HG02759 (cell line): Measurements from ENCODE around the gene GGTA1.
"Not testable (repeated sequence)": the region's sequence is repeated elsewhere in the genome, so short reads cannot be mapped to it uniquely, and the experiment has no call there.

Experiments
- ATAC-seq: cut with Tn5 transposase; IDR thresholded peaks from one replicate; pipeline ENCODE4 v1.9.1; 2021; ENCODE audit warnings: mild to moderate bottlenecking, moderate library complexity; ENCODE audit not compliant: unreplicated experiment

Gene GGTA1

GRCh38 chr9:121499427-121500164, at the start of gene GGTA1:
Gene GGTA1 (minus strand): TSS chr9:121499844. CDS start chr9:121467922, 31,922 bp downstream.
- no peak for ATAC-seq

DNA sequence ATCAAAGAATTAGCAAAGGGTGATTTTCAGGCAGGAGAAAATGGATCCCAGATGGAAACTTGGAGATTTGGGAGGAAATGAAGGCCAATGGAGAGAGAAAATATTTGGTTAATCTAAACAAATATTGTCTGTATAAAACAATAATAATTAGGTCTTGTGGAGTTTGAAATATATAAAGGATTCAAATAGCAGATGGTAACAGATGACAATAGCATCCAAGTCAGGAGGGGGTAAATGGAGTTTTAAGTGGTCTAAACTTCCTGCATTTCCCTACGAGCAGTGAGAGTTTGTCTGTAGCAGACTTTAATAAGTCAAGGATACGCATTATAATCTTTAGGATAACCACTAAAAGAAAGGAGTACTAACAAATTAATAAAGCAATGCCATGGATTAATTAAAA, 49.0 kb upstream of the GGTA1 start:
- ATAC-seq = no peak

DNA sequence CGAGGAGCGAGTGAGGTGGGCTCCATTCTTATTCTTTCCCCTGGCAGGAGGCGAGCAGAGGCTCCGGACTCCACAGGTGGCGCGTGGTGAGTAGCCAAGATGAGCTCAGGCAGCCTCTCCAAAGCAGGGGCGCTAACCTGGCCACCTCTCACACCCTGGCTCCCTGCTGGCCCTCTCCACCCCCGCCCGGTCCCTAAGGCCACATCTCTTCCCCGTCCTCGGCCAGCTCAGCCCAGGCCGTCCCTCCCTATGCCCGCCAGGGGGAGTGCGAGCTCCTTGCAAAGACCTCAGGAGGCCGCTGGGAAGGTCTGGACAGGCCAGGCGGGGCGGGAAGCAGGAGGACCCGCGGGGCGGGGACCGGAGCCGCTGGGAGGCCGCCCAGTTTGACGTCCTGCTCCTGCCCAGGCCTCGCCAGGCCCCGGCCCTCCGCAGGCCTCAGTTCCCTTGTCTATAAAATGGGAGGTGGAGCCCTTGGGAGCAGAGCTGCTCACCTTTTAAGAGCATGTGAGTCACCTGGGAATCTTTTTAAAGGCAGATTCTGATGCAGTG, 46.3 kb upstream of the GGTA1 start:
- peak; percentile 90 for ATAC-seq

GRCh38 chr9:121545150-121545874, 45.7 kb upstream of the GGTA1 start:
- ATAC-seq = no peak

- ATAC-seq = no peak
Observed at GRCh38 chr9:121542025-121542424, 42.4 kb upstream of the GGTA1 start.

DNA sequence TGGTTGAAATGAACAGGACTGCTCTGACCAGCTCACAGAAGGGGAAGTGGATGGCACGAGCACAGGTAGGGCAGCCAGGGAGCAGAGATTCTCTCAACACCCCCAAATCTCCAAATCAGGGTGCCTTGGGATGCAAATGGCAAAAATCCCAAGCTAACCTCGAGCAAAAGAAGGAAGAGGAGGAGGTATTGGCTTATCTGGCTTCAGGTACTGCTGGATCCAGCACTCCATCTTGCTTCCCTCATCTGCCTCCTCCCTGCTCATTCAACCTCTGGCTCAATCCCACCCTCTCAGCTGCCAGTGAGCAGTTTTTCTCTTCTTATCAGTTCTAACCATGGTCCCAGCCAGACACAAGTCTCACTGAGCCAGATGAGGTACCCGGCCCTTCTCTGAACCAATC, 41.6 kb upstream of the GGTA1 start:
- no peak for ATAC-seq

GRCh38 chr9:121538221-121538620, 38.6 kb upstream of the GGTA1 start:
- ATAC-seq = no peak

- no peak for ATAC-seq
Observed at GRCh38 chr9:121537283-121537682, 37.6 kb upstream of the GGTA1 start.

DNA sequence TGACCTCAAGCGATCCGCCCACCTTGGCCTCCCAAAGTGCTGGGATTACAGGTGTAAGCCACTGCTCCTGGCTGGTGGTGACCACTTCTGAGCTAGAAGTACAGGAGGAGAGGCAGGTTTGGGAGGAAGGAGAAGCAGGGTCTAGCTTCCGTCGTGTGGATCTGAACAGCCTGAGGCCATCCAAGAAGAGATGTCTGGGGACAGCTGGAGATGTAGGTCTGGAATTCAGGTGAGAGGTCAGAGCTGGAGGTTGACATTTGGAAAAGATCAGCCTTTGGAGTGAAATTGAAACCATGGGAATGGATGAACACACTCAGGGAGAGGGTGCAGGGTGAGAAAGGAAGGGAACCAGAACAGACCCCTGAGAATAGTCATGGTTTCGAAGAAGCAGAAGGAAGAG, 33.2 kb upstream of the GGTA1 start:
- ATAC-seq = no peak

DNA sequence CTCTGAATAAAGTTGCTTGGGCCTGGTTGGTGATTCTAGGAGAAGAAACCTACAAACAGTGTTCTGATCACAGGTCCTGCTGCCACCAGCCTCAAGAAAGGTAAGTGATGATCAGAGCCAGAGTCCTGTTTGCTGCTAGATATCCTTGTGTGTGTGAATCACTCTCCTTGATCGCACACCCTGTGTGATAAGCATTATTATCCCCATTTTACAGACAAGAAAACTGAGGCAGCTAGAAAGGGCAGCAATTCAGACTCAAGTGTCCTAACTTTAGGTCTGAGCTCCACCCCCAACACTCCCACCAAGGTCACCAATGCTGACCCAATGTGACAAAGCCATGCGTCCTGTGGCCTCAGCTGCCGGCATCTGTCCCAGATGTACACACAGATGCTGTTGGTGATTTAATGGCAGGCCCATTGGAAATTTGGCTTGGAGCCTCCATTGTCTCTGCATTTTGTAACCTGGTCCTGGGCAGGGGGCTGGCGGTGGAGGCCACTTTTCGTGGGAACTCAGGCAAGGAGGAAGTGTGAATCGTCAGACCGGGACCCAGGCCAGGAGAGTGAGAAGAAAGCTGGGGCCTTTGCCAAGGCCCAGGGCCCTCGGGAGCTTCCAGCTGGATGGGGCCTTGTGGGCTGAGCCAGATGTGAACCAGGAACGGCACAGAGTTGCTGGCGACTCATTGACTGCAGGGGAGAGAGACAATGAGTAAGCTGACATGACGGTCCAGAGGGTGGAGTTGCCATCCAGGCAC, 29.8 kb upstream of the GGTA1 start:
- no peak for ATAC-seq

DNA sequence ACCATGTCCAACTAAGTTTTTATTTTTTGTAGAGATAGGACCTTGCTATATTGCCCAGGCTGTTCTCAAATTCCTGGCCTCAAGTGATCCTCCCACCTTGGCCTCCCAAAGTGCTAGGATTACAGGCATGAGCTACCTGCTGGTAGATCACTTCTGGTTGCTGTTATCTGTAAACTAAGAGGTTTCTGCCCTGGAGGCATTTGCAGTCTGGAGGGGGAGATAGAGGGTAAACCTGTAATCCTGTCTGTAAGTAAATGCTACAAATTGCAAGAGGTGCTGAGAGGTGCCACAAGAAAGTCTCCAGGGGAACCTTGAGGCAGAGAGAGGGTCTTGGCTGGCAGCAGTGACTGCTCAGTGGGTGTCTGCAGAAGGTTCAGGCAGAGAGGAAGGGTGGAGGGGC, 29.0 kb upstream of the GGTA1 start:
- ATAC-seq = no peak

DNA sequence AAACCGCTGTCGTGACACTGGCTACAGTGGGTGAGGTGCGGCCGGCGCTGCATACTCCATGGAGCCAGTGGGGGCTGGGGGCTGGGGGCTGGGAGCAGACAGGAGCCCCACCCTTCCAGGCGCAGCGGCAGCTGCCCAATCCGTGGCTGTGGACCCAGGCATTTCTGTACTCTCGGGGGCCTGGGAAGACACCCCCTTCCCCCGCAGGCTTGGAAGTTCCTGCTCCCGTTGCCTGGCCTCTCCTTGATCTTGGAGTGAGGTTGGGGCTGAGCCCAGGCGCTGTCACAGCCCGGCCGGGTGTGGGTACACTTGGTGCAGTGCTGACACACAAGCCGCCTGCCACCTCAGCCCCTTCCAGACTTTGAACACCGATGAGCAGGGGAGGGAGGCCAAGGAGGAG, 27.7 kb upstream of the GGTA1 start:
- ATAC-seq = no peak

- not testable (repeated sequence) for ATAC-seq
Observed at GRCh38 chr9:121519688-121520087, 20.0 kb upstream of the GGTA1 start.

DNA sequence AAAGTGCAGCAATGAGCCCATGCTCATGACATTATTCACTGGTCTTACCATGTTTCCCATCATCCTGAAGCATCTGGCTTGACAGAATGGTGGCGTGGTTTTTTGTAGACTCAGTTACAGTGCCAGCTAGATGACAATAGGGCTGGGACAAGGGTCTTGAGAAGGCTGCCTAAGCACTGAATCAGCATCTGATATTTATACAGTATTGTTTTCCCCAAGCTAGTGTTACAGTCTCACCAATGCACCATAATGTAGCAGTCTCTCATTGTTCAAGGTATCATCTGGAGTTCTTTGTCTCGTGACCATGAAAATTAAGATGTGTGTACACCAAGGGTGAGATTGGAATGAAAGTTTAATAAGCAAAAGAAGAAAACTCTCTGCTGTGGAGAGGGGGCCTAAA, 19.0 kb upstream of the GGTA1 start:
- no peak for ATAC-seq

- ATAC-seq = not testable (repeated sequence)
Observed at GRCh38 chr9:121513166-121513565, 13.5 kb upstream of the GGTA1 start.

DNA sequence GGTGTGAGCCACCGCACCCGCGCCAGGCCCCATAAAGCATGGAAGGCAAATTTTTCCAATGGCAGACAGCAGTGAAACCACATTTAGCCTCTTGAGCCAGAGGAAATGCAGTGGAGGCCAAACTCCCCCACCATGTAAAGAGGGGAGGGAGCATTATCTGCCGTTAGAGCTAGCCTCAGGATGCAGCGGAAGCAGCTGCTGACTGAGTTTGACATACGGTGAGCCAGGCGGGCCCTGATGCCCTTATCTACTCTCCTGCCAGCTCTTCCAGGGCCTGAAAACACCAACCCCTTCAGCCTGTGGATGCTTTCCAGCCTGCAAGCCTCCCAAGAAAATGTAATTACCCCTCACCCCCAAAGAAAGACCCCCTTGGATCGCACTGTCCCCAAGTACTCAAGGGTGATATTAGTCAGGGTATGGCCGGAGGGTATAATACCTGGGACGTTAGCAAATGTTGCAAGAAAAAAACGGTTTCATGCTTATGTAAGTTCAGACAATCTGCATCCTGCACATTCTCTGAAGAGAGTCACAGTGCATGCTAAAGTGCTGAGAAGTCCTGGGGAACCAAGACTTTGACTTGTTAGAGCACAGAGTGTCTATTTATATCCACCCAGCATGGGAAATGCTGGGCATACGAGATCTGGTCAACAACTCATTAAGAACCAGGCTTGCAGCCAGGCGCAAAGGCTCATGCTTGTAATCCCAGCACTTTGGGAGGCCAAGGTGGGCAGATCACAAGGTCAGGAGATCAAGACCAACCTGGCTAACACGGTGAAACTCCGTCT, 11.3 kb upstream of the GGTA1 start:
- ATAC-seq = no peak

- no peak for ATAC-seq
Observed at GRCh38 chr9:121509180-121509579, 9.5 kb upstream of the GGTA1 start.

- no peak for ATAC-seq
Observed at GRCh38 chr9:121508415-121508814, 8.8 kb upstream of the GGTA1 start.

DNA sequence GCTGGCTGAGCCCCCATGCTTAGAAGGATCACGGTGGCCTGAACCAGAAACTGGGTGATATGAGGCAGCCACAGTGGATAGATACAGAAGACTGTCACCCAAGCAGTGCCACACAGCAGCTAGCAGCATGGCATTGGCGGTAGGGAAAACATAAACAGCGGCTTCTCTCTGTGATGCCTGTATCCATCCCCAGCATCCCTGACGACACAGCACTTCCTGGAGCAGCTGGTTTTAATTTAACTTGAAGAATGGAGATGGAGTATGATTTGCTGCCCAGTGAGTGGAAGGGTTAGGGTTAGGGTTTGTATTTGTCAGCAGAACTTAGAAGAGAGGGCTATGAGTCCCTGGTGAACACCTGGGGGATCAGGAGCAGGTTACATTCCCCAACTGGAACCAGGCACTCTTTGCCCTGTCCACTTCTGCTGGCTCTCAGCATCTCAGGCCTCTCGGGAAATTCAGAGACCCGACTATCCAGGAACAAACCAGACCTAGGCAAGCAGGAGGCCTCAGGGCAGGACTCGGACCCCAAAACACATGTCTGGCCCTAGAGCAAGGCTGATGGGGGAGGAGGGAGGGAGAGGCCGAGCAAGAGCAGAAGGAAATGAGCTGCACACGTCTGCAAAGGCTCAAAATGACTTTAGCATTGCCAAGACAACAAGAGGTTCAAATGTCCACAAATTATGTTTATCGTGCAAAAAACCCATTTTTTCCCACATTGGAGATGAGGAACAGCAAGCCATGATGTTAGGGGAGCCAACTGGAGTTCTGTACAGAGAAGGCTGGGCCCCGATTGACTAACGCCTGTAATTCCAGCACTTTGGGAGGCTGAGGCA, 6.5 kb upstream of the GGTA1 start:
- ATAC-seq = no peak

DNA sequence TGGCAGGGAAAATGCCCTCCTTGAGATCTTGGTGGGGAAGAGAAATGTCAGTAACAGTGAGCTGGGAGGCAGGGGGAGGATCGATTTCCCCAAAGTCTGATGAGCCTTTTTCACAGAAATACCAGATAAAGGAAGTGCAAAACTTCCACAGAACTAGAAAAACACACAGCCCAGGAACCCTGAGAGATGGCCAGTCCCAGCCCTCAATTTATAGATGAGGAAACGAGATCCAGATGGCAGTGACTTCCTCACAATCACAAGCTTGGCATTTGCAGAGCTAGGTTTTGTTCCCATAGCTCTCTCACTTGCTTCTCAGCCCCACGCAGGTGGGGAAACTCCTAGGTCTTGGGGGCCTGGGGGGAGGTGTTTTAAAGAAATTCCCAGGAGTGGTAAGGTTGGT, 3.8 kb upstream of the GGTA1 start:
- ATAC-seq = no peak
